Suppressor macrophage treated with lipopolysaccharide for 4 hours (primary cell): ENCODE results near the gene TREM2.
"Not testable (repeated sequence)": the region's sequence is repeated elsewhere in the genome, so short reads cannot be mapped to it uniquely, and the experiment has no call there.

Experiments
- DNase-seq: peaks from one replicate; pipeline ENCODE4 v3.0.0-alpha.2; 2020

Gene TREM2

DNA sequence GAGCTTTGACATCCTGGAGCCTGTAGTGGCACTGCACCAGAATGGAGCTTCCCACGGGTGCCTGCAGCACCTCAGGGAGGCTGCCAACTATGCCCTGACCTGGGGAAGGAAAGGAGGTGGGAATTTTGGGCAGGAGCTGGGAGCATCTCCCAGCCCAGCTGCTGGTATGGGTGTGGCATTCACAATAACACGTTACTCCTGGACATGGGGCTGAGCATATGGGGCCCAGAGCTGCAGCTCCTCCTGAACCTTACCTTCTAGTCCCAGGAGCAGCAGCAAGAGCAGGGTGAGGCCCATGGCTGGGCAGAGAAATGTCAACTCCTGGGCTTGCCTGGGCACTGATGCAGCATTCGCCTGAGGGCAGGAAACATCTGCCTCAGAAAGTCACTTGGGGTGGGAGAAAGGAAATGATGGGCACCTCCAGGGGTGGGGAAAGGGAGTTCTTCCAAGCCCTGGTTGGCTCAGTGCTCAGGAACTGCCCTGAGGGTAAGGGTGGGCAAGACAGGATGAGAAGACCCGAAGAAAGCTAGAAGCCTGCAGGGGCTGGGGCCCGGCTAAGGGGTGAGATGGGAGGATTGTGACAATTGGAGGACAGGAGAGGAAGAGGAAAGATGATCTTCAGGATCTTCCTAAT is 8.8 kb downstream of the TREM2 start, which contains the start of gene TREML1:
TSS of gene TREML1 (minus strand) at position 356 of the 634 bp plus-strand sequence. CDS start at position 297, 59 bp downstream.
- no peak for DNase-seq

DNA sequence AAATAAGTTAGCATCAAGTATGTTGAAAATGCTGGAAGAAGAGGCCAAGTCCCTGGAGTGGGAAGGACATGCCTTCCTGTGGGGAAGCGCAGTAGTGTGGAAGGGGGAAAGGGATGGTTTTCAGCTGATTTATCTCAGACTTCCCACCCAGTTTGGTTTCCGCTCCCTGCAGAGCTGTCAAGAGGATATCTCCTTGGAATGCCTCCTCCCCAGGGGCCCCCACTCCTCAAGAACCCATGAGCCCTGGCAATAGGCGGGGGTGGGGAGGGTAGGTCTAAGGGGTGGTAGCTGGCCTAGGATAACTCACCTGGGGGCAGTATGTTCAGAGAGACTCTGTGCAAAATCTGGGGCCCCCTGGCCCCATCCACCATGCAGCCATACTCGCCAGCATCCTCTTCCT is 9.5 kb downstream of the TREM2 start:
- no peak for DNase-seq

DNA sequence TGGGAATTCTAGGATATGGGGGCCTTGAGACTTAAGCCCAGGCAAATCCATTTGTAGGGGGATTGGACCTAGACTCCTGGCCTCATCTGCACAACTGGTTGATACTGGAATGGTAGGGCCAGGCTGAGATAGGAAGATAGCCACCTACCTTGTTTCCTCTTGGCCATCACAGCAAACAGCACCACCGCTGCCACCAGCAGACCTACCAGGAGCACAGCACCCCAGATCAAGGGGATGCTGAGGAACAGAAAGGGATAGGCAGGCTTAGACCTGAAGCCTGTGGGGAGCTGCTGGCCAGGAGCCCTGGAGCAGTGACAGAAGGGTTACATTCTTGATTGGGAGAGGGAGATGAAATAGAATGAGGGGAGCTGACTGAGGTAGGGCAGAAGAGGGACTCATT is 12.2 kb downstream of the TREM2 start:
- no peak for DNase-seq

DNA sequence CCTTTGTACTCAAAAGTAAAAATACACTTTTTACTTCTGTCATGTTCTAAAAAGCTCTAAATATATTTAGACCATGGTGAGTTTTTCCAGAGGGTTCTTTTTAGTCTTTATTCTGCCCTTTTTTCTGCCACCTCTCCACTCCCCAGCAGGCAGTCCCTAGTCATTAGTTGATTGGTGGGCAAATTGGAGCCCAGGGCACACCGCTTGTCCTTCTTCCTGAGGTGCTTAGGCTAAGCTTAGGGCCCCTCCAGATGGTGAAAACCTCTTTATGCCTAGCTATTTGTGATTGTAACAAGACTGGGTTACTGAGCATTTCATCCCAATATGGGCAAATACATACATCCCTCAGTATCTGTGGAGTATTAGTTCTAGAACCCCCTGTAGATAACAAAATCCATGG is 15.0 kb downstream of the TREM2 start:
- no peak for DNase-seq

GRCh38 chr6:41136911-41137310 is 26.0 kb downstream of the TREM2 start:
- no peak for DNase-seq

DNA sequence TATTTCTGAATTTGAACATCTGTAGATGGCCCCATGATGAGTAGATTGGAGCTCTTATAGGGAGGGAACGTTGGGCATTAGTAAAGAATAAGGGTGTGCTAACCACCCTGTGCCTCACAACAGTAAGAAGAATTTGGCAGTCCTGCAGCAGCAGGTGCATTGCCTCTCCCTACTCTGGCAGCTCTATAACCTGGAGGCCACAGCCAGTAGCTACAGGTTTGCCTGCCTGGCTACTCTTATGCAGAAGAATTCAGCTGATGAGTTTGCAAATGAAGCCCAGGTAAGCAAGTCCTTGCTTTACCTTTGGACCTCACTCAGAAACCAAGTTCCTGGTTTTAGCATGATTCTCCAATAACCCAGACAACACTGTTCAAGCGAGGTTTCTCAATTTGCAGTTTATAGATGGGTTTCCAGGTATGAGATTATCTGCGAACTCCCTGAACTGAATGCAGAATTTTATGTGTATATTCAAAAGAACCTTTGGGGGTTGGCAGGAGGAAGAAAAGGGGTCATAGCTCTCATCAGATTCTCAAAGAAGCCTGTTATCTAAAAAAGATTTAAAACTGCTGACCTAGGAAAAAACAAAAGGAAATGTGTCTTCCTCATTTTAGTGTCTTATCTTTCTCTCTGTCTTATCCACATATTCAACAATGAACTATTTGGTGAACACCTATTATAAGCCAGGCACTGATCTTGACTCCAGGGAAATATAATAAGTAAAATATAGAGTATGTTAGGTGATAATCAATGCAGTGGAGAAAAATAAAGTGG is 27.7 kb downstream of the TREM2 start:
- DNase-seq = no peak

GRCh38 chr6:41132254-41132653 is 30.7 kb downstream of the TREM2 start:
- DNase-seq = no peak

DNA sequence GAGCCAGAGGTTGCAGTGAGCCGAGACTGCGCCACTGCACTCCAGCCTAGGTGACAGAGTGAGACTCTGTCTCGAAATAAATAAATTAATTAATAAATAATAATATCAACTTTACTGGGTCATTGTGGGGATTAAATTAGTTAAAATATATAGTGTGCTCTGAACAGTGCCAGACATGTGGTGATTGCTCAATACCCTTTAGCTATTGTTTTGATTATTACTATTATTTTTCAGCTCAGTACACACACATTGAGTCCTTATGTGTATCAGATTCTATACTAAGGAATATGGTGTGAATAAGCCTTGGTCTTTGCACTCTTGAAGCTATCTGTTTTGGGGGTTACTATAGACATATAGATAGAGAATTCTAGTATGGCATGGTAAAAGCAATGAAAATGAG is 37.6 kb downstream of the TREM2 start:
- DNase-seq = no peak

DNA sequence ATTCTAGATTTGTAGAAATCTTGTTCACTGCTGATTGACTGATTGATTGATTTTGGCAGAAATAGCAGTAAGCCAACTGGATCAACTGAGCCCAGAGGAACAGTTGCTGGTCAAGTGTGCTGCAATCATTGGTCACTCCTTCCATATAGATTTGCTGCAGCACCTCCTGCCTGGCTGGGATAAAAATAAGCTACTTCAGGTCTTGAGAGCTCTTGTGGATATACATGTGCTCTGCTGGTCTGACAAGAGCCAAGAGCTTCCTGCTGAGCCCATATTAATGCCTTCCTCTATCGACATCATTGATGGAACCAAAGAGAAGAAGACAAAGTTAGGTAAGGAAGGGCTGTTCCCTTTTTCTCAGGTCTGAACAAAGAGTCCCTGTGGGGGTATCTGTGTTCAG is 40.0 kb downstream of the TREM2 start:
- DNase-seq = no peak

DNA sequence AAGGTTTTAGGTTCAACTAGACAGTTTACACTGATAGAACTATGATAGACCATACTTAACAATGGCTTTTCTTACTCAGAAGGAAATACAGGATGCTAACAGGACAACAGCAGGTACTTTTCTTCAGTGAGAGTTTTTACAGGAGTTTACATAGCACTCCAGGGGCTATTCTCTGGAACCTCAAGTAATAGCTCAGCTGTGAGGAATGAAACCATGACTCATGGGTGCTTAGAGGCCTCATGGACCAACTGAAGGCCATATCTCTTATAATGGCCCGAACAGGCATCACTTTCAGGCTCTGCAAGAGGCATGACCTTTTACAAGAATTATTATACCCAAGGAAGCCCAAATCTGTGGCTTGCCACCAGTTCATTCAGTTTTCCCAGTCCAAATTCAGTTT is 40.5 kb downstream of the TREM2 start:
- DNase-seq = no peak

DNA sequence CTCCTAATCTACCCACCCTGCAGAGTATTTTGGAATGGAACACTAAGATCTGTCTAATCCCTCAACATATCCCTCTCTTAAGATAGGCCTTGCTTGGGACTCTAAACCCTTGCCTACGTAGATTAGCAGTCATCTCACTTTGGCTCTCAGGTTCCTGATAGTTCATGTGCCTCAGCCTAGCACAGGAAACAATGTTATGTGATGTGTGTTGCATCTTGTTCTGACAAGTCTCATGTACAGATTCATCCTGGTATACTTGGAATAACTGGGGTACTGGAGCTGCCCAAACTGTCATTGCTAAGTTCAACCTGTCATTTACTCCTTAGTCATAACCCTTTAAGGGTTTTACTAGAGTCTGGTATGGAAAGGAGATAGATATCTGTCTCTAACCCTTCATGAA is 42.9 kb downstream of the TREM2 start:
- no peak for DNase-seq

DNA sequence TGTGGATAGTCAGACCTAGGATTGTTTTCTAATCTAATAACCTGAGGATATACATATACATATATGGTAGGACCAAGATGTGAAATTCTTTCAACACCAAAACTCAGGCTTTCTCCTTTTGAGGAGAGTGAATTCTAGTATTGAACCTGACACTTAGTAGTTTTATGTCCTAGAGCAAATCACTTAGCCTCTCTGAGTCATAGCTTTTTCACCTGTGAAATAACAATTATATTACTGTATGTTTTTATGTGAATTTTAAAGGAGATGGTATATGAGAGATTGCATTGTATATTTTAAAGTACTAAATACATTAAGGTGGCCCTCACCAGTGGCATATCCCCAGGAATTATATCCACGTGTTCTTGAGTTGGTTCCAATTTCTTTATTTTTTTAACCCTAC is 43.4 kb downstream of the TREM2 start:
- no peak for DNase-seq

DNA sequence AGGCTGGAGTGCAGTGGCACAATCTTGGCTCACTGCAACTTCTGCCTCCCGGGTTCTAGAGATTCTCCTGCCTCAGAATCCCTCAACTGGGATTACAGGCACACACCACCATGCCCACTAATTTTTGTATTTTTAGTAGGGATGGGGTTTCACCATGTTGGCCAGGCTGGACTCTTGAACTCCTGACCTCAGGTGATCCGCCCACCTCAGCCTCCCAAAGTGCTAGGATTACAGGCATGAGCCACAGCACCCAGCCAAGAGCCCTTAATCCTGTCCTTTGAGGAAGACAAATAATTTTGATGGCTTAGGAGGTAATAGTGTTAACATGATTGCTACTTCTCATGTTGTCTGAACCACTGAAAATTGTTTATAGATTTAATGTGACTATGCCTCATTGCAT is 47.9 kb downstream of the TREM2 start:
- not testable (repeated sequence) for DNase-seq

DNA sequence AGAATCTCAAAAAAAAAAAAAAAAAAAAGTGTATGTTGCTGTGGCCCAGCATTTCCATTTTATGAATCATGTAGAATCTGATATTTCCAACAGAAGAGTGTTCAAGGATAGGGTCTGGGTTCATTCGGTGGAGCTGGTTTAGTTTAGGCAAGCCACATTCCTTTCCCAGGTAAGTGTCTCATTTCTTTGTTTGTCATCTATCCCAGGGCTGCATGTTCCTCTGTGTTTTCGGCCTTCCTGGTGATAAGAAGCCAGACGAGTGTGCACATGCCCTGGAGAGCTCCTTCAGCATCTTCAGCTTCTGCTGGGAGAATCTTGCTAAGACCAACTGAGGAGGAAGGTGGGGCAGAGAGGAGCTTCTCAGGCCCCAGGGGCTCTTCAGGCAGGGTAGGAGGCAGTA is 51.9 kb downstream of the TREM2 start:
- no peak for DNase-seq
